Suppressor macrophage treated with lipopolysaccharide for 1 hour (primary cell): ENCODE data around the gene SMARCC1.

Source experiments
- DNase-seq, 3 donors: peaks; one replicate each; pipeline ENCODE4 v3.0.0-alpha.2; 2020 to 2022

SMARCC1 gene

GRCh38 chr3:47536221-47536891 lies 245.3 kb downstream of the SMARCC1 start:
- peak in 1 of 3 donors; percentile 16 for DNase-seq
